ENCODE results near the gene RIPOR3.

The RIPOR3 gene

DNA sequence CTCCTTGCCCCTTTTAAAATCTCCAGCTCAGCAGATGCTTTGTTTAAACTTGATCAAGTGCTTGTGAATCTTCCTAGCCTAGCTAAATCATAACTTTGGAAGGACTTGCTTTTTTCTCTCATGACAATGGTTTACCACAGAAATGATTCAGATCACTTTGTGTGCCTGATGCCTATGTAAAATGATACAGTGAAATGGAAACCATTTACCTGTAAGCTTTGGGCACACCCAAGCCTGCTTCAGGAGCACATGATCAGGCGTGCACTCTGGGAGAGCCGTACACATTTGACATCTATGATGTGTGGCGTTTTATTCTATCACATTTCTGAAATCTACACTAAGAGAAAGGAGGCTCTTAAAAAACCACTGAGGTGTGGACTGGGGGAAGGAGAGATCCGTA, 140.1 kb downstream of the RIPOR3 start:
- H3K4me1 ChIP-seq (ENCODE audit: insufficient read depth, low read length, severe bottlenecking) = peaks cover 7% of the 10 kb centered on the region
- H3K4me3 ChIP-seq (ENCODE audit: low read depth, low read length, poor library complexity, severe bottlenecking) = no peak overlapping the region
- no peaks in the 10 kb centered on the region for H3F3A ChIP-seq (ENCODE audit: insufficient read depth, low read length)
- H3K79me2 ChIP-seq (ENCODE audit: insufficient read depth, low read length) = no peaks in the 10 kb centered on the region; the same call in 1 of the 2 replicates
- H3K9me2 ChIP-seq (ENCODE audit: low read depth, low read length) = no peaks in the 10 kb centered on the region
- no peak overlapping the region for H3K27ac ChIP-seq (ENCODE audit: low read depth, low read length, poor library complexity, severe bottlenecking)
- no peak overlapping the region for H3K4me2 ChIP-seq (ENCODE audit: low read length)
- no peaks in the 10 kb centered on the region for H3K27me3 ChIP-seq (ENCODE audit: insufficient read depth, low read length)
- H2AFZ ChIP-seq (ENCODE audit: low read length) = no peak overlapping the region
- no peaks in the 10 kb centered on the region for H3K36me3 ChIP-seq (ENCODE audit: insufficient read depth, low read length)
- no peaks in the 10 kb centered on the region for H4K20me1 ChIP-seq (ENCODE audit: insufficient read depth, low read length)
- no peak for TF ChIP-seq EZH2 (IDR thresholded peaks at IDR 0.05; ENCODE audit: borderline replicate concordance, low read length)
- TF ChIP-seq, protein P1, sequence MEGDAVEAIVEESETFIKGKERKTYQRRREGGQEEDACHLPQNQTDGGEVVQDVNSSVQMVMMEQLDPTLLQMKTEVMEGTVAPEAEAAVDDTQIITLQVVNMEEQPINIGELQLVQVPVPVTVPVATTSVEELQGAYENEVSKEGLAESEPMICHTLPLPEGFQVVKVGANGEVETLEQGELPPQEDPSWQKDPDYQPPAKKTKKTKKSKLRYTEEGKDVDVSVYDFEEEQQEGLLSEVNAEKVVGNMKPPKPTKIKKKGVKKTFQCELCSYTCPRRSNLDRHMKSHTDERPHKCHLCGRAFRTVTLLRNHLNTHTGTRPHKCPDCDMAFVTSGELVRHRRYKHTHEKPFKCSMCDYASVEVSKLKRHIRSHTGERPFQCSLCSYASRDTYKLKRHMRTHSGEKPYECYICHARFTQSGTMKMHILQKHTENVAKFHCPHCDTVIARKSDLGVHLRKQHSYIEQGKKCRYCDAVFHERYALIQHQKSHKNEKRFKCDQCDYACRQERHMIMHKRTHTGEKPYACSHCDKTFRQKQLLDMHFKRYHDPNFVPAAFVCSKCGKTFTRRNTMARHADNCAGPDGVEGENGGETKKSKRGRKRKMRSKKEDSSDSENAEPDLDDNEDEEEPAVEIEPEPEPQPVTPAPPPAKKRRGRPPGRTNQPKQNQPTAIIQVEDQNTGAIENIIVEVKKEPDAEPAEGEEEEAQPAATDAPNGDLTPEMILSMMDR (IDR thresholded peaks at IDR 0.05; ENCODE audit: low read length) = no peak
- H3K9ac ChIP-seq (ENCODE audit: low read length) = no peak overlapping the region
- H3K9me3 ChIP-seq (ENCODE audit: low read length) = peaks cover 3% of the 10 kb centered on the region; the same call in 1 of the 2 replicates

DNA sequence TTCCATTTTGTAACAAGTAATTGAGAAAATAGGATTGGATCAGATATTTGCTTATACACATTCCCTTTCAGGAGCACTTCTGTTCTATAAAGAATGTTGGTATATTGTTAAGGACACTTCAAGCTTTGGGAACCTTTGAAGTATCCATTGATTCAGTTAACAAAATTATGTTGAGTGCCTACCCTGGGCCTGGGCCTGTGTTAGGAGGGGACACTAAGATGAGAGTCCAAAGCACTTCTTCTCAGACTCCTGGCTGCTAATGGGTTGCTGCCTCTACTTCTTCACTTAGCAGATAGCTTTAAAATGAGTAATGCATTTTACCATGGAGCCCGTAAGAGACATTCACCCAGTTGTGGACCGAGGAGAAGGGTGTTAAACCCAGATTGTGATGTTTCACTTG, 140.8 kb downstream of the RIPOR3 start:
- Histone ChIP-seq H3K27ac (ENCODE audit: low read depth, low read length, poor library complexity, severe bottlenecking) (no peak overlapping the region), H4K20me1 (ENCODE audit: insufficient read depth, low read length) (no peaks in the 10 kb centered on the region)

DNA sequence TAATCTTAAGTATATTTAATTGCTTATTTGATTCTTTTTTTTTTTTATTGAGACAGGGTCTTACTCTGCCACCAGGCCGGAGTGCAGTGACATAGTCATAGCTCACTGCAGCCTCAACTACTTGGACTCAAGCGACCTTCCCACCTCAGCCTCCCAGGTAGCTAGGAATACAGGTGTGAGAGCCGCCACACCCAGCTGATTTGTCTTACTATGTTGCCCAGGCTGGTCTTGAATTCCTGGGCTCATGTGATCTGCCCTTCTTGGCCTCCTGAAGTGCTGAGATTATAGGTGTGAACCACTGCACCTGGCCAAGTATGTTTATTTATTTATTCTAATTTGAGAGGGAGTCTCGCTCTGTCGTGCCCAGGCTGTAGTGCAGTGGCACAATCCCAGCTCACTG, 142.9 kb downstream of the RIPOR3 start:
- Histone ChIP-seq H3K4me2 (ENCODE audit: low read length) (no peak overlapping the region), H3K9me2 (ENCODE audit: low read depth, low read length) (no peaks in the 10 kb centered on the region), H3F3A (ENCODE audit: insufficient read depth, low read length) (no peaks in the 10 kb centered on the region), H2AFZ (ENCODE audit: low read length) (no peak overlapping the region), H3K9me3 (ENCODE audit: low read length) (no peaks in the 10 kb centered on the region), H3K27ac (ENCODE audit: low read depth, low read length, poor library complexity, severe bottlenecking) (no peak overlapping the region), H3K27me3 (ENCODE audit: insufficient read depth, low read length) (no peaks in the 10 kb centered on the region), H3K36me3 (ENCODE audit: insufficient read depth, low read length) (no peaks in the 10 kb centered on the region), H3K79me2 (ENCODE audit: insufficient read depth, low read length) (no peaks in the 10 kb centered on the region), H3K4me1 (ENCODE audit: insufficient read depth, low read length, severe bottlenecking) (peaks cover 17% of the 10 kb centered on the region), H3K4me3 (ENCODE audit: low read depth, low read length, poor library complexity, severe bottlenecking) (no peak overlapping the region), H4K20me1 (ENCODE audit: insufficient read depth, low read length) (no peaks in the 10 kb centered on the region), H3K9ac (ENCODE audit: low read length) (no peak overlapping the region)
- TF ChIP-seq EZH2 (IDR thresholded peaks at IDR 0.05; ENCODE audit: borderline replicate concordance, low read length) = no peak
- TF ChIP-seq, protein P1 (IDR thresholded peaks at IDR 0.05; ENCODE audit: low read length) = no peak

More for the DNA sequence above, 140.8 kb downstream of the RIPOR3 start:
- Histone ChIP-seq H3K79me2 (ENCODE audit: insufficient read depth, low read length) (no peaks in the 10 kb centered on the region; the same call in 1 of the 2 replicates), H2AFZ (ENCODE audit: low read length) (no peak overlapping the region), H3K4me2 (ENCODE audit: low read length) (no peak overlapping the region), H3K9me3 (ENCODE audit: low read length) (peaks cover 3% of the 10 kb centered on the region; the same call in 1 of the 2 replicates), H3K9ac (ENCODE audit: low read length) (no peak overlapping the region), H3K4me1 (ENCODE audit: insufficient read depth, low read length, severe bottlenecking) (peaks cover 14% of the 10 kb centered on the region), H3K9me2 (ENCODE audit: low read depth, low read length) (no peaks in the 10 kb centered on the region), H3F3A (ENCODE audit: insufficient read depth, low read length) (no peaks in the 10 kb centered on the region), H3K36me3 (ENCODE audit: insufficient read depth, low read length) (no peaks in the 10 kb centered on the region), H3K4me3 (ENCODE audit: low read depth, low read length, poor library complexity, severe bottlenecking) (no peak overlapping the region), H3K27me3 (ENCODE audit: insufficient read depth, low read length) (no peaks in the 10 kb centered on the region)
- no peak for TF ChIP-seq EZH2 (IDR thresholded peaks at IDR 0.05; ENCODE audit: borderline replicate concordance, low read length)
- TF ChIP-seq, protein P1 (IDR thresholded peaks at IDR 0.05; ENCODE audit: low read length) = no peak
